ENCODE results near the gene SEPHS2.
A peak's percentile ranks its signal among the peaks of the same experiment; 100 is the strongest.

SEPHS2 gene

DNA sequence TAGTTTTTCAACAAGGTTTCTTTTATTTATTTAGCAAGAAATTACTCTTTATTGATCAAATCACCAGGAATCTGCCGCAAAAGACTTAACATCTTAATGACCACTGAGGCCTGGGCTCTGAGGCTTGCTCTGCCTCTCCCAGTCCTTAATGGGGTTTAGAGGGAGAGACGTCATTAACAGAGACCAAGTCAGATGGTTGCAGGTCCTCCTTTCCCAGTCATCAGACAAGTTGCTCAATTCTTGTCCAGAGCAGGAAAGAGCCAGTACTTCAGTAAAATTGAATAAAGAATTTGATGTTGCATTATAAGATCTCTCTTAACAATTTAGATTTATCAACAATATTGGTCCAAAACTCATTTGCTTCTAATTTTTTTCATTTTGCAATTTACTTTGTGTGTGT lies 2.0 kb downstream of the SEPHS2 start:
- Mint-ChIP-seq H3K27me3 (ENCODE audit: low read depth) (peaks cover 7% of the 10 kb centered on the region), H3K4me3 (peak overlapping the region; percentile 87 to 94 (median 88)), H3K4me1 (peaks cover 17% of the 10 kb centered on the region), H3K36me3 (ENCODE audit: low read depth) (peaks cover 30% of the 10 kb centered on the region), H3K27ac (peak overlapping the region in 2 of 3 experiments; percentile 27 to 40), H3K9me3 (peaks cover 5% of the 10 kb centered on the region)
- no peak for TF ChIP-seq CTCF (IDR thresholded peaks at IDR 0.05; ENCODE audit: unreplicated experiment in 3 of 3)

DNA sequence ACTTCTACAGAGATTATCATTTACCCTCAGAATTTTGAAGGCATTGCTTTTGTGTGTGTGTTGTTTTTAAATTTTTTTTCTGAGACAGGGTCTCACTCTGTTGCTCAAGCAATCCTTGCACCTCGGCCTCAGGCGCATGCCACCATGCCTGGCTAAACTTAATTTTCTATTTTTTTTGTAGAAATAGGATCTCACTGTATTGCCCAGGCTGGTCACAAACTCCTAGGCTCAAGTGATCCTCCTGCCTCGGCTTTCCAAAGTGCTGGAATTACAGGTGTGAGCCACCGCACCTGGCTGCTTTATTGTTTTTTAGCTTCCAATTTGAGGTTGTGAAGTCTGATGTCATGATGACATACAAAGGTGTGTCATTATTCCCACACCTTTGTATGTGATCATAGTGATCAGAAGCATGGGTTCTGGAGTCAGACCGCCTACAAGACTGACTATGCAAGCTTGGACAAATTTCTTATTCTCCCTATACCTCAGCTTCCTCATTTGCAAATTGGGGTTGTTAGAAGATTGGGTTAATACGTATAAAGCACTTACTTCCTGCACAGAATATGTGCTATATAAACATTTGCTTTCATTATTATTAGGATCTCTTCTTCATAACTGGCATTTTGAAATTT lies 5.8 kb downstream of the SEPHS2 start:
- no peak overlapping the region for H3K4me3 Mint-ChIP-seq
- TF ChIP-seq CTCF (IDR thresholded peaks at IDR 0.05; ENCODE audit: unreplicated experiment in 3 of 3), result no peak
- H3K4me1 Mint-ChIP-seq, result peaks cover 8% of the 10 kb centered on the region
- H3K36me3 Mint-ChIP-seq (ENCODE audit: low read depth), result peaks cover 22% of the 10 kb centered on the region
- H3K9me3 Mint-ChIP-seq, result peaks cover 3% of the 10 kb centered on the region
- peaks cover 2% of the 10 kb centered on the region for H3K27me3 Mint-ChIP-seq (ENCODE audit: low read depth)
- no peak overlapping the region for H3K27ac Mint-ChIP-seq

DNA sequence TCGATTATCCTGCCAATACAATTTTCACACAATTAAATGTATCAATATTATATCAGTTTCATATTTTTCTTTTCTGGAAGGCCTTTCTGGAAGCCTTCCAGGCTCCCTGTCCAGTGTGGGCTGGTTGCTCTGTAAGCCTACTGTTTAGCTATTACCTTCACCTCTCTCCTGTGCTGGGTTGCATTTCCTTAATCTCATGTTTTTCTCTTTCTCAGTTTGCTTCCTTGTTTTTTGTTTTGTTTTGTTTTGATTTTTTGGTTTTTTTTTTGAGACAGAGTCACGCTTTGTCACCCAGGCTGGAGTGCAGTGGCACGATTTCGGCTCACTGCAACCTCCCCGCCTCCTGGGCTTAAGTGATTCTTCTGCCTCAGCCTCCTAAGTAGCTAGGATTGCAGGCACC lies 6.8 kb downstream of the SEPHS2 start:
- H3K4me3 Mint-ChIP-seq, result no peak overlapping the region
- H3K36me3 Mint-ChIP-seq (ENCODE audit: low read depth), result peaks cover 14% of the 10 kb centered on the region
- no peak overlapping the region for H3K27ac Mint-ChIP-seq
- peaks cover 4% of the 10 kb centered on the region for H3K27me3 Mint-ChIP-seq (ENCODE audit: low read depth)
- H3K4me1 Mint-ChIP-seq, result peaks cover 2% of the 10 kb centered on the region
- peaks cover under 1% of the 10 kb centered on the region for H3K9me3 Mint-ChIP-seq
- TF ChIP-seq CTCF (IDR thresholded peaks at IDR 0.05; ENCODE audit: unreplicated experiment in 3 of 3), result no peak

DNA sequence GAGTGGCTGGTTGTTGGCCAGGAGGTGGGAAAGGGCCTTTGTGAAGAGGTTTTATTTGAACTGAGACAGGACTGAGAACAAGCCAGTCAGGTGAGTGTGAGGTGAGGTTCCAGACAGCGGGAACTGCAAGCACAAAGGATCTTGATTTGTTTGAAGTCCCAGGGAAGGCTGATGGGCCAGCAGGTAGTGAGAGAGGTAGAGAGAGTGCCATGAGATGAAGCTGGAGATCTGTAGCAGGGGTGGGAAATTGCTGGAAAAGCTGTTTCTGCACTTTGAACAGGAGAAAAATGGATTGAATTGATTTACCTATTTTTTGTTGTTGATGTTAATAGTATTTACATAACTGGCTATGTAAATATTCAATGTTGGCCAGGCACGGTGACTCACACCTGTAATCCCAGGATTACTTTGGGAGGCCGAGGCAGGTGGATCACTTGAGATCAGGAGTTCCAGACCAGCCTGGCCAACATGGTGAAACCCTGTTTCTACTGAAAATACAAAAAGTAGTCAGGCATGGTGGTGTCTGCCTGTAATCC lies 8.1 kb downstream of the SEPHS2 start:
- no peak for TF ChIP-seq CTCF (IDR thresholded peaks at IDR 0.05; ENCODE audit: unreplicated experiment in 3 of 3)
- H3K9me3 Mint-ChIP-seq, result no peaks in the 10 kb centered on the region
- H3K4me1 Mint-ChIP-seq, result no peaks in the 10 kb centered on the region
- peaks cover 4% of the 10 kb centered on the region for H3K27me3 Mint-ChIP-seq (ENCODE audit: low read depth)
- peaks cover 4% of the 10 kb centered on the region for H3K36me3 Mint-ChIP-seq (ENCODE audit: low read depth)
- no peak overlapping the region for H3K4me3 Mint-ChIP-seq
- no peak overlapping the region for H3K27ac Mint-ChIP-seq

DNA sequence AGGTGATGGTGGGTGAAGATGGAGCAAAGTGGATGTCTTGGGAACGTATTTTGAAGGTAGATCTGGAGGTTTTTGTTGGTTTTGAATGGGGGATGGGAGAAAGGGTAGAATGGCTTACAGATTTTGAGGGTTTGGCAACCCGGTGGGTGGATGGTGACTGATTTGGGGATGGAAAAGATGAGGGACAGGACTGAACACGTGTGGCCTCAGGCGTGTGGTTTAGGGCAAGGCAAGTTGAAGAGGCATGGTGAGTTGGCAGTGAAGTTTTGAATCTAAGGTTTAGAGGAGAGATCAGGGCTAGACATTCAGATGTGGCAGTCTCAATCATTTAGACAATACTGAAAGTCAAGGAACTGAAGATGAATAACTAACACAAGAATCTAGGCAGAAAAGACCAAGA lies 10.8 kb downstream of the SEPHS2 start:
- no peak overlapping the region for H3K4me3 Mint-ChIP-seq
- H3K9me3 Mint-ChIP-seq, result no peaks in the 10 kb centered on the region
- no peaks in the 10 kb centered on the region for H3K36me3 Mint-ChIP-seq (ENCODE audit: low read depth)
- H3K4me1 Mint-ChIP-seq, result no peaks in the 10 kb centered on the region
- no peak for TF ChIP-seq CTCF (IDR thresholded peaks at IDR 0.05; ENCODE audit: unreplicated experiment in 3 of 3)
- peaks cover 4% of the 10 kb centered on the region for H3K27me3 Mint-ChIP-seq (ENCODE audit: low read depth)
- no peak overlapping the region for H3K27ac Mint-ChIP-seq

GRCh38 chr16:30430428-30430970 lies 15.2 kb downstream of the SEPHS2 start:
- H3K4me3 Mint-ChIP-seq, result no peak overlapping the region
- no peaks in the 10 kb centered on the region for H3K4me1 Mint-ChIP-seq
- peak in 1 of 3 experiments; percentile 54 for TF ChIP-seq CTCF (IDR thresholded peaks at IDR 0.05; ENCODE audit: unreplicated experiment in 3 of 3)
- no peak overlapping the region for H3K27ac Mint-ChIP-seq
- peaks cover 4% of the 10 kb centered on the region for H3K27me3 Mint-ChIP-seq (ENCODE audit: low read depth)
- no peaks in the 10 kb centered on the region for H3K9me3 Mint-ChIP-seq
- peaks cover 15% of the 10 kb centered on the region for H3K36me3 Mint-ChIP-seq (ENCODE audit: low read depth)
